ENCODE results near the gene CDC42BPG. TPM values are rescaled to one million over a fixed set of nuclear protein-coding genes. Genes with fewer than 3 reads are reported as not detected.

Gene CDC42BPG
- total RNA-seq, 1 experiment from 2014 or later = 30.1 TPM

DNA sequence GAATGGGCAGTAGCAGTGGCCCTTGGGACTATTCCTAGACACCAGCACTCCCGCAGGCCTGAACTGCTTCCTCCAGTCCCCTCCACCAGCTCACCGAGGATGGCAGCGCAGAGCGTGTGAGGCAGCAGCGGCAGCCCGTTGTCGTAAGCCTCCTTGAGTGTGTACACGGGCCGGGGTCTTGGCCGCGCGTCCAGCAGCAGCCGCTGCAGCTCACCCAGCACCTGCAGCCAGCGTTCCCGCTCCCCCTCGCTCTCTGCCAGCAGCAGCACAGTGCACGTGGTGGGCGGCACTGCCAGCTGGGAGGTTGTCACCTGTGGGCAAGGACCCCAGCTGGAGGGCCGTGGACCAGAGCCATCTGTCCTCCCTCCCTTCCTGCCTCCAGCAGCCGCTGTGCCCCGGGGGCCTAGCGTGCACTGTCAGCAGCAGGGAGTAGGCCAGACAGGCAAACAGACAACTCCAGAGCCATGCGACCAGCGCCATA is 13.0 kb downstream of the CDC42BPG start:
- no peak overlapping the region for H3K4me3 ChIP-seq (replicated peaks in 1 of 2; ENCODE audit: low read depth in 1 of 2, low read length in 2 of 2)
- H3K27me3 ChIP-seq (ENCODE audit: insufficient read depth, low read length) = no peaks in the 10 kb centered on the region
- no TSS peak for BruUV-seq (replicated peaks)
- no peak for DNase-seq (ENCODE audit: low read depth, low spot score)
- no peak overlapping the region for H2AFZ ChIP-seq (ENCODE audit: low read depth, low read length, poor library complexity, severe bottlenecking)
- peaks cover 12 to 16% of the 10 kb centered on the region in 2 experiments for H3K4me1 ChIP-seq (ENCODE audit: control insufficient read depth in 1 of 2, insufficient read depth in 2 of 2, low read length in 2 of 2)
- no peak overlapping the region for H3K9ac ChIP-seq (ENCODE audit: low read length)
- H3K4me2 ChIP-seq (ENCODE audit: low read length) = no peak overlapping the region
- no peaks in the 10 kb centered on the region for H3K9me3 ChIP-seq (ENCODE audit: control insufficient read depth in 1 of 2, insufficient read depth in 1 of 2, low read depth in 1 of 2, low read length in 2 of 2)
- peaks cover 10 to 14% of the 10 kb centered on the region in 2 experiments; a peak in 2 of 4 replicates for H3K36me3 ChIP-seq (ENCODE audit: control insufficient read depth in 1 of 2, insufficient read depth in 2 of 2, low read length in 2 of 2)
- no peak for ATAC-seq
- H3K79me2 ChIP-seq (ENCODE audit: insufficient read depth, low read length) = no peaks in the 10 kb centered on the region
- RAD21 ChIA-PET (ENCODE audit: low non-redundant PET in 1 of 2, low total read pairs in 2 of 2, uncharacterized antibody in 2 of 2, unreplicated experiment in 2 of 2) = no interaction called here
- POLR2A ChIA-PET = no interaction called here
- H3K27ac ChIP-seq (ENCODE audit: low read depth, low read length) = no peak overlapping the region
- CTCF ChIA-PET = interaction anchor here (1.2 kb wide), 1 partner anchor 13 kb away, joined by 3 read pairs; the partner anchor contains the start of gene CDC42BPG
- TF ChIP-seq JUND (IDR thresholded peaks at IDR 0.05) = no peak
- no peak for TF ChIP-seq ZFX (IDR thresholded peaks at IDR 0.05)
- no peak for TF ChIP-seq EZH2phosphoT487 (IDR thresholded peaks at IDR 0.05; ENCODE audit: borderline replicate concordance)
- TF ChIP-seq FOSL1 (IDR thresholded peaks at IDR 0.05; ENCODE audit: low read depth) = no peak
- TF ChIP-seq, protein P1, sequence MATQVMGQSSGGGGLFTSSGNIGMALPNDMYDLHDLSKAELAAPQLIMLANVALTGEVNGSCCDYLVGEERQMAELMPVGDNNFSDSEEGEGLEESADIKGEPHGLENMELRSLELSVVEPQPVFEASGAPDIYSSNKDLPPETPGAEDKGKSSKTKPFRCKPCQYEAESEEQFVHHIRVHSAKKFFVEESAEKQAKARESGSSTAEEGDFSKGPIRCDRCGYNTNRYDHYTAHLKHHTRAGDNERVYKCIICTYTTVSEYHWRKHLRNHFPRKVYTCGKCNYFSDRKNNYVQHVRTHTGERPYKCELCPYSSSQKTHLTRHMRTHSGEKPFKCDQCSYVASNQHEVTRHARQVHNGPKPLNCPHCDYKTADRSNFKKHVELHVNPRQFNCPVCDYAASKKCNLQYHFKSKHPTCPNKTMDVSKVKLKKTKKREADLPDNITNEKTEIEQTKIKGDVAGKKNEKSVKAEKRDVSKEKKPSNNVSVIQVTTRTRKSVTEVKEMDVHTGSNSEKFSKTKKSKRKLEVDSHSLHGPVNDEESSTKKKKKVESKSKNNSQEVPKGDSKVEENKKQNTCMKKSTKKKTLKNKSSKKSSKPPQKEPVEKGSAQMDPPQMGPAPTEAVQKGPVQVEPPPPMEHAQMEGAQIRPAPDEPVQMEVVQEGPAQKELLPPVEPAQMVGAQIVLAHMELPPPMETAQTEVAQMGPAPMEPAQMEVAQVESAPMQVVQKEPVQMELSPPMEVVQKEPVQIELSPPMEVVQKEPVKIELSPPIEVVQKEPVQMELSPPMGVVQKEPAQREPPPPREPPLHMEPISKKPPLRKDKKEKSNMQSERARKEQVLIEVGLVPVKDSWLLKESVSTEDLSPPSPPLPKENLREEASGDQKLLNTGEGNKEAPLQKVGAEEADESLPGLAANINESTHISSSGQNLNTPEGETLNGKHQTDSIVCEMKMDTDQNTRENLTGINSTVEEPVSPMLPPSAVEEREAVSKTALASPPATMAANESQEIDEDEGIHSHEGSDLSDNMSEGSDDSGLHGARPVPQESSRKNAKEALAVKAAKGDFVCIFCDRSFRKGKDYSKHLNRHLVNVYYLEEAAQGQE (IDR thresholded peaks at IDR 0.05; ENCODE audit: low read depth) = no peak
- TF ChIP-seq EZH2 (IDR thresholded peaks at IDR 0.05) = no peak
- TF ChIP-seq, protein P2, sequence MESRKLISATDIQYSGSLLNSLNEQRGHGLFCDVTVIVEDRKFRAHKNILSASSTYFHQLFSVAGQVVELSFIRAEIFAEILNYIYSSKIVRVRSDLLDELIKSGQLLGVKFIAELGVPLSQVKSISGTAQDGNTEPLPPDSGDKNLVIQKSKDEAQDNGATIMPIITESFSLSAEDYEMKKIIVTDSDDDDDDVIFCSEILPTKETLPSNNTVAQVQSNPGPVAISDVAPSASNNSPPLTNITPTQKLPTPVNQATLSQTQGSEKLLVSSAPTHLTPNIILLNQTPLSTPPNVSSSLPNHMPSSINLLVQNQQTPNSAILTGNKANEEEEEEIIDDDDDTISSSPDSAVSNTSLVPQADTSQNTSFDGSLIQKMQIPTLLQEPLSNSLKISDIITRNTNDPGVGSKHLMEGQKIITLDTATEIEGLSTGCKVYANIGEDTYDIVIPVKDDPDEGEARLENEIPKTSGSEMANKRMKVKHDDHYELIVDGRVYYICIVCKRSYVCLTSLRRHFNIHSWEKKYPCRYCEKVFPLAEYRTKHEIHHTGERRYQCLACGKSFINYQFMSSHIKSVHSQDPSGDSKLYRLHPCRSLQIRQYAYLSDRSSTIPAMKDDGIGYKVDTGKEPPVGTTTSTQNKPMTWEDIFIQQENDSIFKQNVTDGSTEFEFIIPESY (IDR thresholded peaks at IDR 0.05; ENCODE audit: extremely low read depth, insufficient replicate concordance, low read length) = no peak
- TF ChIP-seq RAD21 (IDR thresholded peaks at IDR 0.05; ENCODE audit: low read depth) = no peak
- intact Hi-C loops (cut with micrococcal nuclease) = no loop called here
- H3K9me2 ChIP-seq (ENCODE audit: insufficient read depth) = no peaks in the 10 kb centered on the region
- no peaks in the 10 kb centered on the region for H4K20me1 ChIP-seq (ENCODE audit: insufficient read depth)
